Measurements from ENCODE around the gene PTTG1IP.

Gene PTTG1IP

GRCh38 chr21:44878053-44878982 is 4.8 kb upstream of the PTTG1IP start:
- H3K27me3 ChIP-seq: no peaks in the 10 kb centered on the region
- TF ChIP-seq, protein P1, sequence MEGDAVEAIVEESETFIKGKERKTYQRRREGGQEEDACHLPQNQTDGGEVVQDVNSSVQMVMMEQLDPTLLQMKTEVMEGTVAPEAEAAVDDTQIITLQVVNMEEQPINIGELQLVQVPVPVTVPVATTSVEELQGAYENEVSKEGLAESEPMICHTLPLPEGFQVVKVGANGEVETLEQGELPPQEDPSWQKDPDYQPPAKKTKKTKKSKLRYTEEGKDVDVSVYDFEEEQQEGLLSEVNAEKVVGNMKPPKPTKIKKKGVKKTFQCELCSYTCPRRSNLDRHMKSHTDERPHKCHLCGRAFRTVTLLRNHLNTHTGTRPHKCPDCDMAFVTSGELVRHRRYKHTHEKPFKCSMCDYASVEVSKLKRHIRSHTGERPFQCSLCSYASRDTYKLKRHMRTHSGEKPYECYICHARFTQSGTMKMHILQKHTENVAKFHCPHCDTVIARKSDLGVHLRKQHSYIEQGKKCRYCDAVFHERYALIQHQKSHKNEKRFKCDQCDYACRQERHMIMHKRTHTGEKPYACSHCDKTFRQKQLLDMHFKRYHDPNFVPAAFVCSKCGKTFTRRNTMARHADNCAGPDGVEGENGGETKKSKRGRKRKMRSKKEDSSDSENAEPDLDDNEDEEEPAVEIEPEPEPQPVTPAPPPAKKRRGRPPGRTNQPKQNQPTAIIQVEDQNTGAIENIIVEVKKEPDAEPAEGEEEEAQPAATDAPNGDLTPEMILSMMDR (IDR thresholded peaks at IDR 0.05): peak; percentile 81
- H3K36me3 ChIP-seq: no peaks in the 10 kb centered on the region
- H3K4me3 ChIP-seq (ENCODE audit: low read depth in 1 of 2, low read length in 1 of 2): peak overlapping the region; percentile 28 to 36
- no peaks in the 10 kb centered on the region for H3K9me3 ChIP-seq
- H3K4me1 ChIP-seq (ENCODE audit: control insufficient read depth in 1 of 2, insufficient read depth in 1 of 2, low read depth in 1 of 2, low read length in 1 of 2): peaks cover 83 to 94% of the 10 kb centered on the region in 2 experiments
- H3K27ac ChIP-seq: peak overlapping the region; percentile 93

- no peaks in the 10 kb centered on the region for H3K9me3 ChIP-seq
- peak overlapping the region in 1 of 2 experiments; percentile 36 for H3K4me3 ChIP-seq (ENCODE audit: low read depth in 1 of 2, low read length in 1 of 2)
- no peaks in the 10 kb centered on the region for H3K36me3 ChIP-seq
- peak overlapping the region; percentile 93 for H3K27ac ChIP-seq
- H3K27me3 ChIP-seq: no peaks in the 10 kb centered on the region
- H3K4me1 ChIP-seq (ENCODE audit: control insufficient read depth in 1 of 2, insufficient read depth in 1 of 2, low read depth in 1 of 2, low read length in 1 of 2): peaks cover 78 to 89% of the 10 kb centered on the region in 2 experiments
- TF ChIP-seq, protein P1 (IDR thresholded peaks at IDR 0.05): no peak
Observed at GRCh38 chr21:44876849-44877575, 3.5 kb upstream of the PTTG1IP start.

GRCh38 chr21:44875316-44875700 is 1.8 kb upstream of the PTTG1IP start:
- peak overlapping the region; percentile 93 for H3K27ac ChIP-seq
- peaks cover 77 to 89% of the 10 kb centered on the region in 2 experiments for H3K4me1 ChIP-seq (ENCODE audit: control insufficient read depth in 1 of 2, insufficient read depth in 1 of 2, low read depth in 1 of 2, low read length in 1 of 2)
- H3K4me3 ChIP-seq (ENCODE audit: low read depth in 1 of 2, low read length in 1 of 2): peak overlapping the region; percentile 72 to 80
- no peaks in the 10 kb centered on the region for H3K27me3 ChIP-seq
- no peaks in the 10 kb centered on the region for H3K36me3 ChIP-seq
- no peaks in the 10 kb centered on the region for H3K9me3 ChIP-seq
- TF ChIP-seq, protein P1 (IDR thresholded peaks at IDR 0.05): no peak

GRCh38 chr21:44874497-44875315 is 1.2 kb upstream of the PTTG1IP start:
- Histone ChIP-seq H3K27ac (peak overlapping the region; percentile 93), H3K4me1 (ENCODE audit: control insufficient read depth in 1 of 2, insufficient read depth in 1 of 2, low read depth in 1 of 2, low read length in 1 of 2) (peaks cover 77 to 89% of the 10 kb centered on the region in 2 experiments), H3K4me3 (ENCODE audit: low read depth in 1 of 2, low read length in 1 of 2) (peak overlapping the region; percentile 72 to 80), H3K9me3 (no peaks in the 10 kb centered on the region), H3K36me3 (no peaks in the 10 kb centered on the region), H3K27me3 (no peaks in the 10 kb centered on the region)
- TF ChIP-seq, protein P1 (IDR thresholded peaks at IDR 0.05): no peak

DNA sequence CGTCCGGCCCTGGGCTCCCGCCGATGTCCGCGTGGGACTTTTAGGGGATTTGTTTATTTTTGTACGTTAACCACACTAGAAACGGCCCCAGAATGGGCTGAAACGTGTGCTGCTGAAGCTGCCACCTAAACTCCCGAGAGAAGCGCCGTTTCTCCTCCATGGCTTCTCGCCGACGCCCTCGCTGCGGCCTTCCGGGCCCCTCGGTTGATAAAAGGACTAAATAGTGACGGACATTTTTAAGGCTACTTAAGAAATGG is 678 bp upstream of the PTTG1IP start:
- Histone ChIP-seq H3K27me3 (no peaks in the 10 kb centered on the region), H3K4me3 (ENCODE audit: low read depth in 1 of 2, low read length in 1 of 2) (peak overlapping the region; percentile 72 to 80), H3K27ac (peak overlapping the region; percentile 93), H3K4me1 (ENCODE audit: control insufficient read depth in 1 of 2, insufficient read depth in 1 of 2, low read depth in 1 of 2, low read length in 1 of 2) (peaks cover 77 to 89% of the 10 kb centered on the region in 2 experiments), H3K36me3 (no peaks in the 10 kb centered on the region), H3K9me3 (no peaks in the 10 kb centered on the region)
- TF ChIP-seq, protein P1 (IDR thresholded peaks at IDR 0.05): no peak

All from neutrophil (primary cell).